Tibial nerve (tissue), 4 donors: Measurements from ENCODE around the gene HIVEP2. TPM values are rescaled to one million over a fixed set of nuclear protein-coding genes. Genes with fewer than 3 reads are reported as not detected.

ENCODE experiments used
- DNase-seq, 2 donors: peaks; one replicate each; pipeline ENCODE4 v3.0.0-alpha.2; 2019; ENCODE audit warnings: low spot score in 2 of 2
- H3K27ac ChIP-seq, 4 donors: fragments of 200-600 bp; sonication (generic) in 3 of 4; one replicate each; pipeline ENCODE4 v1.5.1; 2017 to 2019; ENCODE audit warnings: mild to moderate bottlenecking in 1 of 4
- H3K27me3 ChIP-seq, 2 donors: fragments of 200-600 bp; sonication (generic) in 1 of 2; one replicate each; pipeline versions ENCODE4 v1.5.1 to v1.6.0; 2017 to 2019
- H3K36me3 ChIP-seq, 3 donors: fragments of 200-600 bp; sonication (generic); one replicate each; pipeline ENCODE4 v1.5.1; 2018 to 2019
- H3K4me1 ChIP-seq, 4 donors: fragments of 200-600 bp; sonication (generic) in 3 of 4; one replicate each; pipeline ENCODE4 v1.5.1; 2017 to 2019
- H3K4me3 ChIP-seq, 4 donors: fragments of 200-600 bp; sonication (generic) in 3 of 4; one replicate each; pipeline ENCODE4 v1.5.1; 2017 to 2019; ENCODE audit warnings: mild to moderate bottlenecking in 1 of 4, moderate library complexity in 1 of 4
- H3K9me3 ChIP-seq, 4 donors: fragments of 200-600 bp; sonication (generic) in 3 of 4; one replicate each; pipeline ENCODE4 v1.5.1; 2017 to 2019
- CTCF ChIP-seq, 5 experiments: fragments of 200-600 bp in 3 of 5; fragments of 450-650 bp in 2 of 5; sonication (generic) in 3 of 5; IDR thresholded peaks; one replicate each; pipeline ENCODE4 v1.5.1; 2016 to 2019; ENCODE audit warnings: antibody characterized with exemption in 5 of 5, mild to moderate bottlenecking in 3 of 5, moderate library complexity in 2 of 5
- EP300 ChIP-seq, 2 donors: sonication (generic); formaldehyde crosslinking; IDR thresholded peaks; one replicate each; pipeline ENCODE4 v1.6.1; 2017; ENCODE audit warnings: antibody characterized with exemption in 2 of 2, mild to moderate bottlenecking in 1 of 2
- POLR2A ChIP-seq, 2 donors: fragments of 450-650 bp; IDR thresholded peaks; one replicate each; pipeline ENCODE4 v1.6.1; 2017; ENCODE audit warnings: antibody characterized with exemption in 2 of 2, mild to moderate bottlenecking in 2 of 2, moderate library complexity in 2 of 2
- WGBS, 2 donors: methylation state at CpG; one replicate each; pipeline ENCODE4 v1.1.5; 2018; 5-methylcytosine and 5-hydroxymethylcytosine counted together
- total RNA-seq, 4 donors: library from RNA; depleted of rRNA; stranded (reverse); fragments of >200 nt; gene quantifications; one replicate each; pipeline ENCODE4 v1.1.0, GENCODE V29; 2016

HIVEP2 gene
- total RNA-seq, 4 donors from 2014 or later: 15.9 to 24.0 (median 19.9) TPM

- no peaks in the 10 kb centered on the region for H3K9me3 ChIP-seq
Measured at GRCh38 chr6:142744836-142745235, 200.1 kb downstream of the HIVEP2 start.

GRCh38 chr6:142740449-142740848 lies 204.5 kb downstream of the HIVEP2 start:
- Histone ChIP-seq H3K4me3 (no peak overlapping the region), H3K4me1 (no peaks in the 10 kb centered on the region), H3K36me3 (no peaks in the 10 kb centered on the region), H3K9me3 (no peaks in the 10 kb centered on the region), H3K27ac (no peak overlapping the region), H3K27me3 (no peaks in the 10 kb centered on the region)
- DNase-seq: no peak
- WGBS, 2 donors: 70 to 78% methylated on average over 4 of the region's 4 CpGs
- no peak for TF ChIP-seq EP300 (IDR thresholded peaks at IDR 0.05)
- no peak for TF ChIP-seq POLR2A (IDR thresholded peaks at IDR 0.05)
- no peak for TF ChIP-seq CTCF (IDR thresholded peaks at IDR 0.05)

More at GRCh38 chr6:142744836-142745235, 200.1 kb downstream of the HIVEP2 start:
- 84 to 88% methylated on average over 2 of the region's 2 CpGs for WGBS, 2 donors
- no peak for TF ChIP-seq CTCF (IDR thresholded peaks at IDR 0.05)
- no peak overlapping the region for H3K27ac ChIP-seq
- H3K4me3 ChIP-seq: no peak overlapping the region
- no peaks in the 10 kb centered on the region for H3K36me3 ChIP-seq
- H3K27me3 ChIP-seq: no peaks in the 10 kb centered on the region
- H3K4me1 ChIP-seq: no peaks in the 10 kb centered on the region
- DNase-seq: no peak

GRCh38 chr6:142738731-142739130 lies 206.2 kb downstream of the HIVEP2 start:
- no peak overlapping the region for H3K4me3 ChIP-seq
- H3K9me3 ChIP-seq: no peaks in the 10 kb centered on the region
- no peak for TF ChIP-seq POLR2A (IDR thresholded peaks at IDR 0.05)
- no peak for TF ChIP-seq CTCF (IDR thresholded peaks at IDR 0.05)
- TF ChIP-seq EP300 (IDR thresholded peaks at IDR 0.05): no peak
- no peaks in the 10 kb centered on the region for H3K36me3 ChIP-seq
- no peaks in the 10 kb centered on the region for H3K27me3 ChIP-seq
- 59 to 90% methylated on average over 2 of the region's 2 CpGs for whole genome bisulfite sequencing, 2 donors
- DNase-seq: no peak
- H3K4me1 ChIP-seq: no peaks in the 10 kb centered on the region
- no peak overlapping the region for H3K27ac ChIP-seq

- no peak for DNase-seq
- H3K9me3 ChIP-seq: no peaks in the 10 kb centered on the region
- no peak overlapping the region for H3K4me3 ChIP-seq
- H3K36me3 ChIP-seq: no peaks in the 10 kb centered on the region
- no peak overlapping the region for H3K27ac ChIP-seq
- no peaks in the 10 kb centered on the region for H3K4me1 ChIP-seq
- no peak for TF ChIP-seq CTCF (IDR thresholded peaks at IDR 0.05)
- no peak for TF ChIP-seq EP300 (IDR thresholded peaks at IDR 0.05)
- no peak for TF ChIP-seq POLR2A (IDR thresholded peaks at IDR 0.05)
- no peaks in the 10 kb centered on the region for H3K27me3 ChIP-seq
- 90 to 92% methylated on average over 4 of the region's 4 CpGs for WGBS, 2 donors
Measured at GRCh38 chr6:142738035-142738396, 207.0 kb downstream of the HIVEP2 start.

- H3K9me3 ChIP-seq: no peaks in the 10 kb centered on the region
- TF ChIP-seq CTCF (IDR thresholded peaks at IDR 0.05): no peak
- TF ChIP-seq POLR2A (IDR thresholded peaks at IDR 0.05): no peak
- TF ChIP-seq EP300 (IDR thresholded peaks at IDR 0.05): no peak
- H3K27ac ChIP-seq: no peak overlapping the region
- no peaks in the 10 kb centered on the region for H3K36me3 ChIP-seq
- no peaks in the 10 kb centered on the region for H3K27me3 ChIP-seq
- 77 to 79% methylated on average over 3 of the region's 3 CpGs for WGBS, 2 donors
- no peak for DNase-seq
- H3K4me1 ChIP-seq: no peaks in the 10 kb centered on the region
- no peak overlapping the region for H3K4me3 ChIP-seq
Measured at GRCh38 chr6:142737368-142738034, 207.5 kb downstream of the HIVEP2 start.
